Upper lobe of right lung (tissue), 1 donor: Measurements from ENCODE around the gene RAD52. TPM values are rescaled to one million over a fixed set of nuclear protein-coding genes. Genes with fewer than 3 reads are reported as not detected.
"Not testable (repeated sequence)": the region's sequence is repeated elsewhere in the genome, so short reads cannot be mapped to it uniquely, and the experiment has no call there.

Experiments
- ATAC-seq: fragments of 200-7000 bp; cut with Tn5 transposase; one replicate; pipeline ENCODE4 v1.9.1; 2020; ENCODE audit warnings: mild to moderate bottlenecking, moderate library complexity
- DNase-seq: peaks from one replicate; pipeline ENCODE4 v3.0.0-alpha.2; 2020
- H3K27ac ChIP-seq: fragments of 200-600 bp; one replicate; pipeline ENCODE4 v1.8.0; 2022
- H3K27me3 ChIP-seq: fragments of 200-600 bp; one replicate; pipeline ENCODE4 v1.8.0; 2022; ENCODE audit warnings: mild to moderate bottlenecking
- H3K36me3 ChIP-seq: fragments of 200-600 bp; one replicate; pipeline ENCODE4 v1.8.0; 2022
- H3K4me1 ChIP-seq: fragments of 200-600 bp; one replicate; pipeline ENCODE4 v1.8.0; 2022
- H3K4me3 ChIP-seq: fragments of 200-600 bp; one replicate; pipeline ENCODE4 v1.8.0; 2022; ENCODE audit warnings: mild to moderate bottlenecking
- H3K9me3 ChIP-seq: fragments of 200-600 bp; one replicate; pipeline ENCODE4 v1.8.0; 2022
- intact Hi-C: fragments of 100-400 bp; cut with DNase I; formaldehyde crosslinking; loops from one replicate; pipeline ENCODE4 v1.11.0; 2022
- total RNA-seq: library from RNA; stranded (reverse); fragmentation: NEBNext Ultra II Directional; extraction: Animal tissue kit (Norgen Biotek cat#: 25700); gene quantifications from one replicate; pipeline ENCODE4 v1.2.1, GENCODE V29; 2021
- TF ChIP-seq, protein P1 (sequence below): fragments of 200-600 bp; IDR thresholded peaks from one replicate; pipeline ENCODE4 v1.8.0; 2022; ENCODE audit warnings: antibody characterized with exemption
- donor health status: DM: no; HTN: yes; CAD: no; lungs with severe emphysema.

The RAD52 gene
- total RNA-seq, 1 donor from 2014 or later = 13.3 TPM

DNA sequence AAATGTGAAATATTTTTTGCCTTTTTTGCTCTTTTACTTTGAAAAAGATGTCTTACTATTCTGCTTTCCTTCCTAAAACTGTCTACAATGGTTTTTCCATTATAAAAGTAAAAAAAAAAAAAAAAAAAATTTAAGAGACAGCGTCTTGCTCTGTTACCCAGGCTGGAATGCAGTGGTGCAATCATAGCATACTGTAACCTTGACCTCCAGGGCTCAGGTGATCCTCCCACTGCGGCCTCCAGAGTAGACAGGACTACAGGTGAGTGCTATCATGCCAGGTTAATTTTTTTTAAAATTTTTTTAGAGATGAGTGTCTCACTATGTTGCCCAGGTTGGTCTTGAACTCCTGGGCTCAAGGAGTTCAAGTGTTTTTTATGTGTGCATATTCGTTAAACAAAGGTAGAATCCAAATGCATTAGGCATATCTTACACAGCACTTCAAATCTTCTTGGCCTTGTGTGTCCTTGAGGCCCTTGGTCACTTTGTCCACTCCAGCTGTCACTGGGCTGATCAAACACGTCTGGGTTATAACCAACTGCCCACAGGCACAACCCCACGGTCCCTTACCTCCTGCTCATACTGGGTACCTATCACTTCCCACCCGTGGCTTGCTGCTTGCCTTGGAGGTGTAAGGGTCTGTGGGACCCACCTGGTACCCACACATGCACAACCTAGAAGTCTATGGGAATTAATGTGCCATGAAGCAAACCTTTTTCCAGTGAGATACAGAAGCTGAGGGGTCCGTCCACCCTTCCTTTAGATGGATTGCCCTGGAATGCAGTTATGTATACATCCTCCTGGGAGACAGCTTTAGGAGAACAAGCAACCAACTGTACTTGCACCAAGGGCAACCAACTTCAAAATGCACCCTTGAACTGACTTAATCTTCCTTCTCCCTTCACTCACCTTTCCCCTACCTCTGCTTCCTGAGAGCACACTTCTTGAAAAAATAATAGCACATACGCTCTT, 12.8 kb downstream of the RAD52 start:
- DNase-seq = no peak
- no peaks in the 10 kb centered on the region for H3K4me1 ChIP-seq
- H3K27ac ChIP-seq = no peak overlapping the region
- no peaks in the 10 kb centered on the region for H3K9me3 ChIP-seq
- intact Hi-C loops = no loop called here
- H3K27me3 ChIP-seq = no peaks in the 10 kb centered on the region
- H3K36me3 ChIP-seq = peaks cover 16% of the 10 kb centered on the region
- no peak overlapping the region for H3K4me3 ChIP-seq
- ATAC-seq = no peak
- TF ChIP-seq, protein P1, sequence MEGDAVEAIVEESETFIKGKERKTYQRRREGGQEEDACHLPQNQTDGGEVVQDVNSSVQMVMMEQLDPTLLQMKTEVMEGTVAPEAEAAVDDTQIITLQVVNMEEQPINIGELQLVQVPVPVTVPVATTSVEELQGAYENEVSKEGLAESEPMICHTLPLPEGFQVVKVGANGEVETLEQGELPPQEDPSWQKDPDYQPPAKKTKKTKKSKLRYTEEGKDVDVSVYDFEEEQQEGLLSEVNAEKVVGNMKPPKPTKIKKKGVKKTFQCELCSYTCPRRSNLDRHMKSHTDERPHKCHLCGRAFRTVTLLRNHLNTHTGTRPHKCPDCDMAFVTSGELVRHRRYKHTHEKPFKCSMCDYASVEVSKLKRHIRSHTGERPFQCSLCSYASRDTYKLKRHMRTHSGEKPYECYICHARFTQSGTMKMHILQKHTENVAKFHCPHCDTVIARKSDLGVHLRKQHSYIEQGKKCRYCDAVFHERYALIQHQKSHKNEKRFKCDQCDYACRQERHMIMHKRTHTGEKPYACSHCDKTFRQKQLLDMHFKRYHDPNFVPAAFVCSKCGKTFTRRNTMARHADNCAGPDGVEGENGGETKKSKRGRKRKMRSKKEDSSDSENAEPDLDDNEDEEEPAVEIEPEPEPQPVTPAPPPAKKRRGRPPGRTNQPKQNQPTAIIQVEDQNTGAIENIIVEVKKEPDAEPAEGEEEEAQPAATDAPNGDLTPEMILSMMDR = no peak

DNA sequence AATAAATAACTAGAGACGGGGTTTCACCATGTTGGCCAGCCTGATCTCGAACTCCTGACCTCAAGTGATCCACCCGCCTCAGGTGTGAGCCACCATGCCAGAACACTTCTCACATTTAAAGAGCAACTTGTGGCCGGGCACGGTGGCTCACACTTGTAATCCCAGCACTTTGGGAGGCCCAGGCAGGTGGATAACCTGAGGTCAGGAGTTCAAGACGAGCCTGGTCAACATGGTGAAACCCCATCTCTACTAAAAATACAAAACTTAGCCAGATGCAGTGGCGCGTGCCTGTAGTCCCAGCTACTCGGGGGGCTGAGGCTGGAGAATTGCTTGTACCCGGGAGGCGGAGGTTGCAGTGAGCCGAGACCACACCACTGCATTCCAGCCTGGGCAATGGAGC, 13.6 kb downstream of the RAD52 start:
- H3K9me3 ChIP-seq, DNase-seq, H3K4me3 ChIP-seq, H3K27ac ChIP-seq, H3K27me3 ChIP-seq, intact Hi-C loops, ATAC-seq, H3K4me1 ChIP-seq: not testable (repeated sequence)
- peaks cover 21% of the 10 kb centered on the region for H3K36me3 ChIP-seq

DNA sequence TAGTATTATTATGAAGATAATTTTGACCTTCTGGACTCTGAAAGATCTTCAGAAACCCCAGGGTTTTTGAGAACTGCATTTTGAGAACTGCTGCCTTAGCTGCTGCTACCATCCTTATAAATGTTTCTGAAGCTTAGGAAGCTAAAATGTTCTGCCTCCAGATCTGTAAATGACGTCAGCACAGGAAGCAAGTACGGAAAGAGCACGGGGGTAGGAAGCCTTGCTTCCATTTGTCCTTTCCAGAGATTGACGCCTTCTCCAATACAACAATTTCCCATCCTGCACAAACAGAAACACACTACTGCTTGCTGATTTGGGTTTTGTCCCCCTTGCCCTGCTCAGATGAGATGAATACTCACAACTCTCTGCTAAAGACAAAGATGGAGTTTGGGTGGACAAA, 17.9 kb downstream of the RAD52 start:
- H3K4me3 ChIP-seq = no peak overlapping the region
- H3K27me3 ChIP-seq = no peaks in the 10 kb centered on the region
- no peak for DNase-seq
- H3K4me1 ChIP-seq = no peaks in the 10 kb centered on the region
- peaks cover 54% of the 10 kb centered on the region for H3K36me3 ChIP-seq
- ATAC-seq = no peak
- TF ChIP-seq, protein P1 = no peak
- intact Hi-C loops = no loop called here
- no peaks in the 10 kb centered on the region for H3K9me3 ChIP-seq
- no peak overlapping the region for H3K27ac ChIP-seq

DNA sequence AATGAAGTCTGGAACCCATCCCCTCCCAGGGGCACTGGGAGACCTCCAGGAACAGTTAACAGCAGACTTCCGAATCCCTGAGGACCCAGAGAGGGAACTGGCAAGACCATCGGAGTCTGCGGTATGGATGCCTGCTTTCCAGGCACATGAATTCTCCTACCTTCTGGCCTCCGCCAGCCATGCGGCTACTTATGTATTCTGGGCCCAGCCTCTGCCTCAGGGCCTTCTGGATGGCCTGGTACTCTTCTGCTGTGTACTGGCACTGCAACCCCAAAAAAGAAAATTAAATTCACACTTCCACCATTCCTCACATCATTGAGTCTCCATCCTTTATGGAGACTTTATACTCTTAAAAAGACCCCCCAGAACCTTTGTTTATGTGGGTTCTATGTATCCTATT, 18.4 kb downstream of the RAD52 start:
- TF ChIP-seq, protein P1 = no peak
- Histone ChIP-seq H3K4me1 (no peaks in the 10 kb centered on the region), H3K9me3 (no peaks in the 10 kb centered on the region), H3K27me3 (no peaks in the 10 kb centered on the region), H3K36me3 (peaks cover 59% of the 10 kb centered on the region), H3K27ac (no peak overlapping the region), H3K4me3 (no peak overlapping the region)
- intact Hi-C loops = no loop called here
- DNase-seq (no peak), ATAC-seq (no peak)

DNA sequence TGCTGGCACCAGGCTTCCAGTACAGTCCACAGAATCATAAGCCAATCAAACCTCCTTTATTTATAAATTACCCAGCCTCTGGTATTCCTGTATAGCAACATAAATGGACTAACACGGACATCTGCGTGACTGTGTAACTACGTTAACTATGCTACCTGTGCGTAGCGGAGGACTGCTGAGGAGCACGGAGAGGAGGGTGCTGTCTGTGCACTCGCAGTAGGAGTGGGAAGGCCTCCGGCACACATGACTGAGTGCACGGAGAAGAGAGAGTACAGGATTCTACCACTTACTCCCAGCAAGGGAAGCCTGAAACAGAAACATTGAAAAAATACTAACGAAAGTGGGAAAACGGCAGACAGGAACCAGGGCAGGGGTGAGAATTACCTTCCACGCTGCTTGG, 22.9 kb downstream of the RAD52 start:
- no peak for DNase-seq
- Histone ChIP-seq H3K27ac (no peak overlapping the region), H3K4me1 (no peaks in the 10 kb centered on the region), H3K36me3 (peaks cover 83% of the 10 kb centered on the region), H3K27me3 (no peaks in the 10 kb centered on the region), H3K9me3 (no peaks in the 10 kb centered on the region), H3K4me3 (no peak overlapping the region)
- intact Hi-C loops = no loop called here
- no peak for ATAC-seq
- TF ChIP-seq, protein P1 = no peak

DNA sequence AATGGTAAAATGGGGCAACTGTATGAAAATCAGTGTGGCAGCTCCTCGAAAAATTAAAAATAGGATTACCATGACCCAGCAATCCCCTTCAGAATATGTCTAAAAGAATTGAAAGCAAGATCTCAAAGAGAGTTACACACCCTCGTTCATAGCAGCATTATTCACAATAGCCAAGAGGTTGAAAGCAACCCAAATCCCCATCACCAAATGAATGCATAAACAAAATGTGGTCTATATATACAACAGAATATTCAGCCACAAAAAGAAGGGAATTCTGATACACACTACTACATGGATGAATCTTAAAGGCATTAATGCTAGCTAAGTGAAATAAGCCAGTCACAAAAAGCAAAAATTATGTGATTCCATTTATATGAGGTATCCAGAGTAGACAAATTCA, 27.2 kb downstream of the RAD52 start:
- no peak for ATAC-seq
- H3K9me3 ChIP-seq = no peaks in the 10 kb centered on the region
- TF ChIP-seq, protein P1 = no peak

More for the DNA sequence above, 27.2 kb downstream of the RAD52 start:
- DNase-seq = no peak
- Histone ChIP-seq H3K4me3 (no peak overlapping the region), H3K27me3 (no peaks in the 10 kb centered on the region), H3K36me3 (peaks cover 73% of the 10 kb centered on the region), H3K27ac (no peak overlapping the region), H3K4me1 (no peaks in the 10 kb centered on the region)
- intact Hi-C loops = no loop called here
